ENCODE results near the gene ACTL7A.
"Not testable (repeated sequence)": the region's sequence is repeated elsewhere in the genome, so short reads cannot be mapped to it uniquely, and the experiment has no call there.

ACTL7A gene, protein sequence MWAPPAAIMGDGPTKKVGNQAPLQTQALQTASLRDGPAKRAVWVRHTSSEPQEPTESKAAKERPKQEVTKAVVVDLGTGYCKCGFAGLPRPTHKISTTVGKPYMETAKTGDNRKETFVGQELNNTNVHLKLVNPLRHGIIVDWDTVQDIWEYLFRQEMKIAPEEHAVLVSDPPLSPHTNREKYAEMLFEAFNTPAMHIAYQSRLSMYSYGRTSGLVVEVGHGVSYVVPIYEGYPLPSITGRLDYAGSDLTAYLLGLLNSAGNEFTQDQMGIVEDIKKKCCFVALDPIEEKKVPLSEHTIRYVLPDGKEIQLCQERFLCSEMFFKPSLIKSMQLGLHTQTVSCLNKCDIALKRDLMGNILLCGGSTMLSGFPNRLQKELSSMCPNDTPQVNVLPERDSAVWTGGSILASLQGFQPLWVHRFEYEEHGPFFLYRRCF

DNA sequence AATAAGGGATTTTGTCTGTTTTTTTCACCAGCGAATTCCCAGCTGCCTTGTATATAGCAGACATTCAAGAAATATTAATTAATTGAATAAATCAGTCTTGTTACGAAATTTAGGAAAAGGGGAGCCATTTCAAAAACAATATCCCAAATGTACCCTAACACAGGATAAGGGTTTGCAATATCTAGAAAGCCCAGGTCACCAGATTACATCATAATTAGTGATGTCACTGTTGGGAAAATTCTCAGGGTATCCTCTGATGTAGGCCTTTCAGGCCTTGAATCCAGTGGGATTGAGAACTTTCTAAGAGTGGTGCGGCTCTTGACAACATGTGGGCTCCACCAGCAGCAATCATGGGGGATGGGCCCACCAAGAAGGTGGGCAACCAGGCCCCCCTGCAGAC is at the start of gene ACTL7A:
TSS of gene ACTL7A (plus strand) at position 270 of the 400 bp plus-strand sequence. CDS start at position 327, 57 bp downstream.
- DNase-seq: no peak

DNA sequence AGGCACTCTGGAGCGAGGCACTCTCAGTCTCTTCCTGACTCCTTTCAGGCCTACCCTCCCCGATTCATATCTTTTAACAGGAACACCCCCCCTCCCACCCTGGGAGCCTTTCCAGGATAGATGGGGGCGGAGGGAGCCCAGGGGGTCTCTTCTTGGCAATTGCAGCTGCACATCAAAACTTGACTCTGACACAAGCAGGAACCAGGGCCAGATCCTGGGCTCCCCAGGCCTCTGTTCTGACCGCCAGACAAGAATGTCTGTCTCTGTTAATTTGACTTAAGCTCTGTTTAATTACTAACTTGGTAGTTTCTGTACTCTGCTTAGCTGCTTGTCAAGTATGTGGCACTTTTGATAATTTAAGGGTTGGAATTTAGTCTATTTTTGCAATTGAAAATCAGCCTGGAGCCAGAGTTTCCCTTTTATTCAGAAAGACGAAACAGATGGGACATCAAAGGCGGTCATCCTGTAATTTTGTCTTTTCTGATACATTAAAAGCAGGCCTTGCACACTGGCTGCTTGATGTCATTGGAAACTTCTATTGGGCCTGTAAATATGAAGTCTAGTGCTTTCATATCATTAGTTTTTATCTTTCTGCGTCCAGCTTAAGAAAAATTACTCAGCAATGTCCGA is 49.6 kb upstream of the ACTL7A start:
- no peak for DNase-seq

DNA sequence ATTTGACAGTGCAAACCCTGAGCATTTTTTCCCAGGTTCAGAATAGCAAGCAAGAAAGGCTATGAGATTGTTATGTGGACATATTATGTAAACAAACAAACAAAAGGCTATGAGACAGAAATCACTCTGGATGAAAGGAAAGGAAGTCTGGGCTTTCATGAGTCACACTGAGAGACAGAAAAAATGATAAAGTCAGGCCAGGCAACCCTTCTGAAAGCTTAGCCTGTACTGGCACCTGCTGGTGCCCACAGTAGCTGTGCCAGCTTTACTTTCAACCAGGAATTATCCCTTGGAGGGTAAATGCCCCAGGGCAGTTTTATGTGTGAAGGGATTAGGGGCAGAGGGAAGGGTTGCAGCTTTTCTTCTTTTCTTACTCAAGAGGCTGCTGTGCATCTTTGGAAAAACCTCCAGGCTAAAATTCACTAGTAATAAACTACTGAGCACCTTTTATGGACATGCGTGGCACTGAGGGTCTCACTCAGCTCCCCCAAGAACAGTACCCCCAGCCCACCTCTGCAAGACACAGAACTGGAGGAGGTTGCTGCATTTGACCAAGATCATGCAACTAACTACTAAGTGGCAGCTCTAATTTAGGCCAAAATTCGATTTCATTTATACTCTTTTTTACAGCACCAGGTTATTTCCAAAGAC is 48.0 kb upstream of the ACTL7A start:
- DNase-seq: no peak

DNA sequence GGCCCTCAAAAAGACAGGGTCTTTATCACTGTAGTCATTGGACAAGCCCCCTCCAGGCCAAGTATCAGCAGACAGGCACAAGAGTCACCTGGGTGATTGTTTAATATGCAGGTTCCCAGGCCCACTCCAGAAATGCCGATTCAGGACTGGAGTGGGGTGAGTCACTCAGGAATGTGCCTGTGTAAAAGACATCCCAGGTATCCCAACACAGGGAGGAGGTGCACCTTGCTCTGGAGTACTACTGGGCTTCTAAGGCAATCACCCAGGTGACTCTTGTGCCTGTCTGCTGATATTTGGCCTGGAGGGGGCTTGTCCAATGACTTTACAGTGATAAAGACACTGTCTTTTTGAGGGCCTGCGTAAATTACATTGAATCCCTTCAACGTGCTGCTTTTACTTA is 46.9 kb upstream of the ACTL7A start:
- DNase-seq: no peak

DNA sequence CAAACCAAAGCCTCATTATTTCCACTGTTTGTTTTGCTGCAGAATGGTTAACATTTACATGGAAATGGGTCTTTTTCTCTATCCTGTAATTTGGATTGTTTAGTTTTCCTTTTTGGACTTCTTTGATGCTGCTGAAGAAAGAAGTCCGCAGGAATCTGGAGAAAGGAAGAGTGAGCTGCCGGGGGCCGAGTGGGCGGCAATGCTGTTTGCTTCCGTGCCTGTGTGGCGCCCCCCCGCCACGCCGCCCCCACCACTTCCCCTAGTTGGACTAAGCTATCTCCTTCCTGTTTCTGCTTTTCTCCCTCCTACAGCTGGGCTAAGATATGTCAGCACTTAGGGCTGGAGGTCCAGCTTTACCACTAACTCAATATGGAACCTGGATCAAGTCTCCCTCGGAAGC is 46.0 kb upstream of the ACTL7A start:
- DNase-seq: no peak

DNA sequence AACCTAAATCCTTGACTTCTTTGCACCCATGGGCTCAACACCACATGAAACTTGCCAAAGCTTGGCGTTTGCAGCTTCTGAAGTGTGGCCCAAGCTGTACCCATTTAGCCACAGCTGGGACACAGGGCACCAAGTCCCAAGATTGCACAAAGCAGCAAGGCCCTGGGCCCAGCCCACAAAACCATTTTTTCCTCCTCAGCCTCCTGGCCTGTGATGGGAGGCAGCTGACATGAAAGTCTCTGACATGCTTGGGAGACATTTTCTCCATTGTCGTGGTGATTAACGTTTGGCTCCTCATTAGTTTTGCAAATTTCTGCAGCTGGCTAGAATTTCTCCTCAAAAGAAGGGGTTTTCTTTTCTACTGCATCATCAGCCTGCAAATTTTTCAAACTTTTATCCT is 38.2 kb upstream of the ACTL7A start:
- no peak for DNase-seq

DNA sequence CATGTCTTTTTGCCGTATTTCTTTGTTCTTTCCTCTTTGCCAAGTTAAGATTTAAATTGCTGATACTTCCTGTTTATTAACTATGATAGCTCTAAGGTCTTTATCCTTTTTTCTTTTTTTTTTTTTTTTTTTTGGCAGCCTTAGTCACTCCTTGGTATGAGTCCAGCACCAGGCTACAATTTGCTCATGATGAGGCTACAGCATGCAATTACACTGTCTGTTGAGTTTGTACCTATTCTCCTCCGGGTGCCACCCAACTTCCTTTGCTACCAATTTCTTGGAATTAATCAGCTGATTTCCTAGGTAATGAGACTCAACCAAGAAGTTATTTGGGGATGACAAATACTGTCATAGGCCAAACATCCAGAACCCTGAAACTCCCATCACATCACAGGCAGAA is 31.8 kb upstream of the ACTL7A start:
- no peak for DNase-seq

DNA sequence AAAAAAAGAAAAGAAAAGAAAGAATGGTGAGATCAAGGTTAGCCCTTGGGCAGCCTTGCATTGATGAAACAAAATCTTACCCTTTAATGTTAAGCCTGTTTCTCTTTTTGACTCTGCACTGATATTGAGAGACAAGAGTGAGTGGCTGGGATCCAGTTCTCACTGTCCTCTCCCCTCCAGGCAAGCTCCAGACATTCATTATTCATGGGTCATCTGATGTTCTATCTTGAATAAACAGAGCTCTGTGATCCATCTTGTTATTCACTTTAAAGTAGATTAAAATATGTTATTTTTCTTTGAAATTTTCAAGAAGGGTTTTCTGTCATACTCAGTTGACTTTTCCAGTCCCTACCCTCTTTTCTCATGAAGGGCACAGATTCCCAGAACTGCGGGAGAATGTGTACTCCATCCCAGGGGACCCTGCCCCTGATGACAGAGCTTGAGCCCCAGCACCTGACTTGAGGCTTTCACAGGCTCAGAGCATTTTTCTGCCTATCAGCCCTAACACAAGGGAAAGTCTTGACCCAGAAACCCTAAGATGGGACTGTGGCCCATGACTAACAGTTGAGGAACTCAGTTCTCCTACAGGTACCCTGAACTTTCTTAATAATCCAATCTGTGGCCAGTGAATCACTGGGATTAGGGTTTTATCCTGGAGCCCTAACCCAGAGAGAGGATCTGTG is 30.4 kb upstream of the ACTL7A start:
- DNase-seq: no peak

DNA sequence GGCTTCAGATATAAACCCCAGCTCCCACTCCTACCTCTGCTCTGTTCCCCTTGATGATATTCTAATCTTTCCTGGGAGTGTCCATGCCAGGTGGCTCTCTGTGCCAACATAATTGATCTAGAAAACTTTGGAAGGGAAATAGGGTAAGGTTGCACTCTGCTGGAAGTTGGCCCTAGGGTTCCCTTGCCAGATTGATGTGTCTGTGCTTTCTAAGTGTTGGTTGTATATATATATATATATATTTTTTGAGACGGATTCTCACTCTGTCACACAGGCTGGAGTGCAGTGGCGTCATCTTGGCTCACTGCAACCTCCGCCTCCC is 29.9 kb upstream of the ACTL7A start:
- no peak for DNase-seq

DNA sequence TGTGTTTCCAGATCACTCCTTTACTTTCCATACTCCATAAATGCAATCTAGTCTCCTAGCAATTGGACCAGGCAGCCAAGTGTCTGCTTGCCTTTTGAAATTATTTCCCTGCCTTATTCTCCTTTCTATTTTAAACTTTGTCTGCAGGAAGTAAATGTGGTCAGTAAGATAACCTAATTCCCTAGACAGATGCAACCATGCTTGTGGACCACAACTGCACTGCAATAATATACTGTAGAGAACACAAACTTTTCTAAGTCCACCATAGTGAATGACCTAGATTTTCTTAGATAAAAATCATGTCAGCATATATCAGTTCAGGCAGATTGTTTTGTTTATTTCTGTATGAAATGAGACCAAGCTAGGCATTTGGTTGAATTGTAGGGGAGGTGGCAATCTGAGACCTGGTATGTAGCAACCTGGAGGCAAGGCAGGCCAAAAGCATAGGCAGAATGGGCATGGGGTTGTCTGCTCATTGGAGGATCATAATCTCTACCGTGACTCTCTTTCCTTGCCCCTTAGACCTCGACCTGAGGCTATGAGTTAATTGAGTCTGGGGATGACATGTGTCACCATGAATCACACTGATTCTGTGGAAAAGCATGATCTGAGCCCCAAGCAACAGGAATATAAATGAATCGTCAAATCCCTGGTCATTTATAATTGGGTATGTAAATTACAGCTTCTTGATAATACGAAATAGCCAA is 27.0 kb upstream of the ACTL7A start:
- DNase-seq: no peak

DNA sequence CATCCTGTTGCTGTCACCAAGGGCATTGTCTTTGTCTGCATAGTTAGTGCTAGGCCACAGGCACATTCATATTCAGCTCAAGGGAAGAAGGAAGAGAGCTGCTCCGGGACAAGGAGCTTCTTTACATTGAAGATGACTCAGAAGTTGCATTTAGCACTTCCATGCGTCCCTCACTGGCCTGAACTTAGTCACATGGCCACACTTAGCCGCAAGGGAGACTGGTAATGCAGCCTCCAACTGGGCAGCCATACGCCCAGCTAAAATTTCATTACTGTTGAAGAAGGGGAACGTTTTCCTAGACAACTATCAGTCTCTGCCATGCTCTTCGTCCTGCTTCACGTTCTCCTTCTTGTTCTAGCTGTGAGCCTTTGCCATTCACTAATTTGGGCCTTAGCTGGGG is 26.2 kb upstream of the ACTL7A start:
- DNase-seq: no peak

DNA sequence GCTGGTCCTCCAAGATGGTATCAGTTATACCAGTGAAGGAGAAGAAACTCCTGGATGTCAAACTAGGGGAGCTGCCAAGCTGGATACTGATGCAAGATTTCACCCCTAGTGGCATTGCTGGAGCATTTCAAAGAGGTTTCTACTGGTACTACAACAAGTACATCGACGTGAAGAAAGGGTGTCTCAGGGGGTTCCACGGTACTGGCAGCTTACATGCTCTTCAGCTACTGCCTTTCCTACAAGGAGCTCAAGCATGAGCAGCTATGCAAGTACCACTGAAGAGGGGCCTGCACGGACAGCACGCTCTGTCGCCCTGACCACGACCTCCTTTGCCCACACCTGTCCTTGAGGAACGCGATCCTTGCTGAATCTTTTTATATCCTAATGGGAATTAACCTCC is 25.7 kb upstream of the ACTL7A start:
- no peak for DNase-seq

DNA sequence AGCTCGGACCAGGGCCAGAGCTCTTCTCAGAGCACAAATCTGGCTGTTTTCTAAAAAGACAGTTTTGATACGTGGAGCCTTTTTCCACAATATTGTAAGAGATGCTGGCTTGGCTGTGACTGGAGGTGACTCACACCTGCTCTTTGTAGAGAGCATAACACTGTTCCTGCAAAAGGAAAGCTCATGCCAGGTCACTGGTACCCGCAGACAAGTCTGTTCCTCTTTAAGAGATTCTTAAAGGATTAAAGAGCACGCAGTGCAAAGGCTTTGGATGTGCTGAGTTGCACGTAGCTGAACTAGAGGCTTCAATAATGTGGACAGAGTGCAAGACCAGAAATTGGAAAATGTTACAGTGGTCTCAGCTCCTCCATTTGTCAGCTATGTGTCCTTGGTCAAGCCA is 25.3 kb upstream of the ACTL7A start:
- DNase-seq: no peak

DNA sequence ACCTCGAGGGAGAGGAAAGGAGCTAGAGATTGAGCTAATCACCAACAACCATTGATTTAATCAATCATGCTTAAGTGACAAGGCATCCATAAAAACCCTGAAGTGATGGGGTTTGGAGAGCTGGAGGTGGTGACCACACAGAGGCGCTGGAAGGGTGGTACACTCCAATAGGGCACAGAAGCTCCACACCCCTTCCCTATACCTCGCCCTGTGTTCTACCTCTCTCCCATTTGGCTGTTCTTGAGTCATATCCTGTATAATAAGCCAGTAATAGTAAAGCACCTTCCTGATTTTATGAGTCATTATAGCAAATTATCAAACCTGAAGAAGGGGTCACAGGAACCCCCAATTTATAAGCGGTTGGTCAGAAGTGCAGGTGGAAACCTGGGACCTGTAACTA is 24.5 kb upstream of the ACTL7A start:
- DNase-seq: no peak

DNA sequence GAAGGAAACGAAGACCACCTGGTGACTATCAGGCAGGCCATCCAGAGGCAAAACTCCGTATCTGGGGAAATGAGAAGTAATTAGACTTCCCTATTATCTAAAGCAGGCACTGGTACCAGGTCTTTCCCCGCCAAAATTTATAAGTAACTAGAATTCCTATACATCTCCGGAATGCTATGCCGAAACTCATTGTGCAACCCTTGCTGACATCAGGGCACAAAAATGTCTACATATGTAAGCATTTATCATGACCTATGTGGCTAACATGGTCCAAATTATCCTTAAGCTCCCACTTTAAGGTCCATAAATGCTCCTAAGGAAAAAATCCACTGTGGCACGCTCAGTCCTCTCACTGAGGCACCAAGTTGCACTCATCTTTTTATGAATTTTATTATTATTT is 24.0 kb upstream of the ACTL7A start:
- no peak for DNase-seq

DNA sequence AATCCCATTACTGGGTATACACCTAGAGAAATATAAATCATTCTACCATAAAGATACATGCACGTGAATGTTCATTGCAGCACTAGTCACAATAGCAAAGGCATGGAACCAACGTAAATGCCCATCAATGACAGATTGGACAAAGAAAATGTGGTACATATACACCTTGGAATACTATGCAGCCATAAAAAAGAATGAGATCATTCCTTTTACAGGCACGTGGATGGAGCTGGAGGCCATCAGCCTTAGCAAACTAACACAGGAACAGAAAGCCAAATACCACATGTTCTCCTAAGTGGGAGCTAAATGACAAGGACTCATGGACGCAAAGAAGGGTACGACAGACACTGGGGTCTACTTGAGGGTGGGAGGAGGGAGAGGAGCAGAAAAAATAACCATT is 22.5 kb upstream of the ACTL7A start:
- not testable (repeated sequence) for DNase-seq

DNA sequence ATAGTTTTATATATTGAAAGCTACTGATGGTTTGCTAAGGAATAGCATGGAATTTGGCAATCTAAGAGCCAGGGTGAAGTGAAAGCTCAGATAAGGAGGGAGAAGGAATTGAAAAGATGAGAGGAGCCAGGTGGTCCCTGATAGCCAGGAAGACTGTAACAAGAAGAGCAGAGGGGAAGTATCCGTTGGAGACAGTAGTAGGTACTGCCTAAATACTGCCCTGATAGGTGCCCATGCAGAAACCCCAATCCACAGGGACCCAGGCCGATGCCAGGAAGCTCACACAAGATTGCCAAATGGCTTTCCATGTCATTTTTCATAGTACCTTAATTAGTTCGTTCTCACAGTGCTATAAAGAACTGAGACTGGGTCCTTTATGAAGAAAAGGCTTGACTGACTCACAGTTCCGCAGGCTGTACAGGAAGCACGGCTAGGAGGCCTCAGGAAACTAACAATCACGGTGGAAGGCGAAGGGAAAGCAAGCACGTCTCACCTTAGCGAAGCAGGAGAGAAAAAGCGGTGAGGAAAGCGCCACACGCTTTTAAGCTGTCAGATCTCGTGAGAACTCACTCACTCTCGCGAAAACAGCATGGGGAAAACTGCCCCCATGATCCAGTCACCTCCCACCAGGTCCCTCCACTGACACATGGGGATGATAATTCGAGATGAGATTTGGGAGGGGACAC is 19.3 kb upstream of the ACTL7A start:
- no peak for DNase-seq

DNA sequence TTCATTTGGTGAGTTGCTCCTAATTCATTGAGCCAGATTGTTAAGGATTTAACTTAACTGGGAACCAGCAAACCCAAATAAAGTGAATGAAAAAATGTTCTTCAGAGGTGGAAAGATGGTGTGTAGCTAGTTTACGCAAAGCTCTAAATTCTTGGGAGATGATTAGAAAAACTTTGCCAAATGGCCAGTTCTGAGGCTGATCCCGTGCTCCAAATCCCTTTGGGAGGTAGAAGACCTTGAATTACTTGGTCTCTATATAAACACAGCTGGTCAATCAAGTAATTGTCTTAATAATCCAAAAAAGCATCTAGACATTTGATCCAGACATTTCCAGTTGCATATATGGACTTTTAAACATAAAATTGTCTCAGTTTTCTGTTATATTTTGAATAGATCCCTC is 17.7 kb upstream of the ACTL7A start:
- no peak for DNase-seq

DNA sequence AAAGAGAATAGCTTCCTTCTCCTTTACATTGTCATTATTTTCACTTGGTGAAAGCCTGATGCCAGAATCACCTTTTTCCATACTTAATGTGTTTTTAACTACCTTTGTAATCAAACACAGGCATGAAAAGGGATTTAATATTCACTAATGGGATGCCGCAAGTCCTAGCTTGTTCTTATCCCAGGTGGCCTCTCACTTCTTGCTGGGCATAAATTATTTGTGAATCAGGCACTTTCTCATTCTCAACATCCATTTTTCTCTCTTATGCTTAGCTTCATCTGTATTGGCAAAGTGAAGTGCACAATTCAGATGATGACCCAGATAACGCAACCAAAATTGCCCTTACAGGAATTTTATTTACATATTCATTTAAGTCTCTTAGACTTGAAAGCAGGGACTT is 17.2 kb upstream of the ACTL7A start:
- DNase-seq: no peak

DNA sequence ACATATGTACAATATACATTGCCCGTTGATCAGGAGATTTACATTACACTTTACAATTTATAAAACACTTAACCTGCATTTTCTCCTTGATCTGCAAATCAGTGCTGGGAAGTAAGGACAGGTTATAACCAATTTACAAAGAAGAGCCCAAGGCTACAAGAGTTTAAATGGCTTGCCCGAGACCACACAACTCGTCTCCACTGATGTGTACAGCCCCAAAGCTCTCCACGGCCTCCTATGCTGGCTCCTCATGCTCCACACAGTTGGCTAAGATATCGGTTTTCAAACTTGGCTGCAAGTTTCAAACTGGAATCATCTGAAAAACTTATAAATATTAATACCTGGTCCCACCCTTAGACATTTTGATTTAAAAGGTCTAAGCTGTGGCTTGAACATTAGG is 16.6 kb upstream of the ACTL7A start:
- no peak for DNase-seq

DNA sequence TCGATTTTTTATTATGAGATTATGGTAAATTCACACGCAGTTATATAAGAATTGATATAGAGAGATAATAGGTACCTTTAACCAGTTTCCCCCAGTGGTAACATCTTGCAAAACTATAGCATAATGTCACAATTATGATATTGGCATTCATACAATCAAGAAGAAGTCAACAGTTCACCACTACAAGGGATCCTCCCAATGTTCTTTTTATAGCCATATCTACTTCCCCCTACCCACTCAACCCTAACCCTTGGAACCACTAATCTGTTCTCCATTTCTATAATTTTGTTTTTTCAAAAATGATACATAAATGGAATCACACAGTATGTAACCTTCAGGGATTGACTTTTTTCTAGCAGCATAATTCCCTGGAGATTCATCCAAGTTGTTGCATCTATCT is 16.1 kb upstream of the ACTL7A start:
- no peak for DNase-seq

DNA sequence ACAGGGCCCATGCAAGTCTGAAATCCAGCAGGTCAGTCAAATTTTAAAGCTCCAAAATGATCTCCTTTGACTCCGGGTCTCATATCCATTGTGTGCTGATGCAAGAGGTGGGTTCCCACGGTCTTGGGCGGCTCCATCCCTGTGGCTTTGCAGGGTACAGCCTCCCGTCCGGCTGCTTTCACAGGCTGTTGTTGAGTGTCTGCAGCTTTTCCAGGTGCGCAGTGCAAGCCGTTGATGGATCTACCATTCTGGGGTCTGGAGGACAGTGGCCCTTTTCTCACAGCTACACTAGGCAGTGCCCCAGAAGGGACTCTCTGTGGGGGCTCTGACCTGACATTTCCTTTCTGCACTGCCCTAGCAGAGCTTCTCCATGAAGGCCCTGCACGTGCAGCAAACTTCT is 13.8 kb upstream of the ACTL7A start:
- DNase-seq: not testable (repeated sequence)
